GM23338 (cell line): ENCODE results near the gene CITED1. TPM values are rescaled to one million over a fixed set of nuclear protein-coding genes. Genes with fewer than 3 reads are reported as not detected.

ENCODE experiments used
- ATAC-seq: fragments of 200-7000 bp; cut with Tn5 transposase; 3 replicates; pipeline ENCODE4 v1.9.1; 2020
- DNase-seq: peaks from one replicate; pipeline ENCODE4 v3.0.0-alpha.2; 2015; ENCODE audit warnings: low spot score
- H2AFZ ChIP-seq: fragments of 200-600 bp; sonication (generic); 2 replicates; pipeline ENCODE4 v1.8.0; 2016; ENCODE audit warnings: antibody characterized with exemption, mild to moderate bottlenecking, moderate library complexity
- H3F3A ChIP-seq: fragments of 200-600 bp; sonication (generic); replicated peaks from 2 replicates; pipeline ENCODE4 v1.8.0; 2017; ENCODE audit warnings: antibody characterized with exemption, mixed run types, low read depth
- H3K27ac ChIP-seq: fragments of 200-600 bp; sonication (generic); 2 replicates; pipeline ENCODE4 v1.6.1; 2016; ENCODE audit warnings: low read depth
- H3K27me3 ChIP-seq: fragments of 200-600 bp; sonication (generic); 2 replicates; pipeline ENCODE4 v1.8.0; 2016; ENCODE audit warnings: mild to moderate bottlenecking, mixed run types, moderate library complexity; ENCODE audit not compliant: insufficient read depth
- H3K36me3 ChIP-seq: fragments of 200-600 bp; sonication (generic); 2 replicates; pipeline ENCODE4 v1.8.0; 2016; ENCODE audit warnings: mild to moderate bottlenecking; ENCODE audit not compliant: insufficient read depth
- H3K4me1 ChIP-seq: fragments of 200-600 bp; sonication (generic); 2 replicates; pipeline ENCODE4 v1.8.0; 2016; ENCODE audit warnings: mild to moderate bottlenecking, moderate library complexity; ENCODE audit not compliant: insufficient read depth
- H3K4me2 ChIP-seq: fragments of 200-600 bp; sonication (generic); 2 replicates; pipeline ENCODE4 v1.7.1; 2017; ENCODE audit warnings: mixed run types
- H3K4me3 ChIP-seq: fragments of 200-600 bp; sonication (generic); 2 replicates; pipeline ENCODE4 v1.6.1; 2016; ENCODE audit warnings: mixed run types
- H3K79me2 ChIP-seq: fragments of 200-600 bp; sonication (generic); replicated peaks from 2 replicates; pipeline ENCODE4 v1.8.0; 2017; ENCODE audit warnings: mild to moderate bottlenecking; ENCODE audit not compliant: insufficient read depth
- H3K9me2 ChIP-seq: fragments of 200-600 bp; sonication (generic); 2 replicates; pipeline ENCODE4 v1.8.0; 2017; ENCODE audit not compliant: insufficient read depth
- H4K20me1 ChIP-seq: fragments of 200-600 bp; sonication (generic); replicated peaks from 2 replicates; pipeline ENCODE4 v1.8.0; 2017; ENCODE audit warnings: mild to moderate bottlenecking; ENCODE audit not compliant: insufficient read depth
- H3K27ac Mint-ChIP-seq: 2 replicates; pipeline ENCODE4 v1.8.0; 2020; ENCODE audit warnings: inconsistent platforms, mild to moderate bottlenecking, moderate library complexity, mixed read lengths
- H3K27me3 Mint-ChIP-seq: 3 replicates; pipeline ENCODE4 v1.8.0; 2022; ENCODE audit warnings: low read depth, mild to moderate bottlenecking, moderate library complexity, mixed read lengths, inconsistent platforms; ENCODE audit not compliant: insufficient read depth, poor library complexity
- H3K36me3 Mint-ChIP-seq: 3 replicates; pipeline ENCODE4 v1.8.0; 2021; ENCODE audit warnings: low read depth, mild to moderate bottlenecking, inconsistent platforms, moderate library complexity, mixed read lengths
- H3K4me1 Mint-ChIP-seq: 3 replicates; pipeline ENCODE4 v1.8.0; 2020; ENCODE audit warnings: mild to moderate bottlenecking, inconsistent platforms, mixed read lengths
- H3K4me3 Mint-ChIP-seq: 3 replicates; pipeline ENCODE4 v1.8.0; 2021; ENCODE audit warnings: moderate library complexity, mild to moderate bottlenecking, inconsistent platforms, mixed read lengths
- H3K9me3 Mint-ChIP-seq: 3 replicates; pipeline ENCODE4 v1.8.0; 2020; ENCODE audit warnings: moderate library complexity, mild to moderate bottlenecking, inconsistent platforms, mixed read lengths
- CREB1 ChIP-seq: fragments of 250-450 bp; sonication (Bioruptor Pico); IDR thresholded peaks from 2 replicates; pipeline ENCODE4 v1.5.0; 2020; ENCODE audit warnings: low read depth, mild to moderate bottlenecking, moderate library complexity
- EZH2 ChIP-seq: fragments of 200-600 bp; sonication (generic); IDR thresholded peaks from one replicate; pipeline ENCODE4 v1.8.0; 2017; ENCODE audit warnings: antibody characterized with exemption, mild to moderate bottlenecking, low read depth; ENCODE audit not compliant: unreplicated experiment
- EZH2phosphoT487 ChIP-seq: fragments of 200-600 bp; sonication (generic); IDR thresholded peaks from one replicate; pipeline ENCODE4 v1.8.1; 2018; ENCODE audit warnings: antibody characterized with exemption; ENCODE audit not compliant: unreplicated experiment
- JUNB ChIP-seq: IDR thresholded peaks from one replicate; pipeline ENCODE4 v1.6.1; 2016; ENCODE audit warnings: antibody characterized with exemption; ENCODE audit not compliant: unreplicated experiment
- NANOG ChIP-seq: IDR thresholded peaks from 2 replicates; pipeline ENCODE4 v1.6.1; 2016; ENCODE audit warnings: antibody characterized with exemption, borderline replicate concordance
- POLR2AphosphoS5 ChIP-seq: IDR thresholded peaks from 2 replicates; pipeline ENCODE4 v1.6.1; 2016; ENCODE audit warnings: antibody characterized with exemption, low read depth
- STAT1 ChIP-seq: IDR thresholded peaks from one replicate; pipeline ENCODE4 v1.6.1; 2016; ENCODE audit warnings: antibody characterized with exemption; ENCODE audit not compliant: unreplicated experiment
- ZNF114 ChIP-seq: fragments of 250-450 bp; sonication (Bioruptor Pico); IDR thresholded peaks from 2 replicates; pipeline ENCODE4 v1.5.0; 2020; ENCODE audit warnings: mild to moderate bottlenecking, moderate library complexity
- ZNF331 ChIP-seq: fragments of 250-450 bp; sonication (Bioruptor Pico); IDR thresholded peaks from 2 replicates; pipeline ENCODE4 v1.5.0; 2020; ENCODE audit warnings: low read depth, mild to moderate bottlenecking, moderate library complexity
- polyA plus RNA-seq: library from polyadenylated mRNA; unstranded; fragments of >200 nt; fragmentation: Nextera tagmentation; extraction: Ambion mirVana; gene quantifications from 2 replicates; pipeline ENCODE4 v1.2.1, GENCODE V29; 2016
- total RNA-seq: library from RNA; depleted of rRNA; stranded (reverse); fragments of >200 nt; shearing (Covaris generic); gene quantifications from 2 replicates; pipeline ENCODE4 v1.2.3, GENCODE V29; 2014
- TF ChIP-seq, protein P1 (sequence below): IDR thresholded peaks from one replicate; pipeline ENCODE4 v1.6.1; 2018; ENCODE audit warnings: antibody characterized with exemption; ENCODE audit not compliant: unreplicated experiment
- TF ChIP-seq, protein P2 (sequence below), 2 experiments: fragments of 200-600 bp in 1 of 2; sonication (generic) in 1 of 2; conservative IDR thresholded peaks; 2 replicates each; pipeline versions ENCODE4 v1.5.1 to v1.6.1; 2016 to 2017; ENCODE audit warnings: antibody characterized with exemption in 2 of 2, low read depth in 2 of 2, mild to moderate bottlenecking in 2 of 2, moderate library complexity in 1 of 2
- TF ChIP-seq, protein P3 (sequence below): IDR thresholded peaks from 2 replicates; pipeline ENCODE4 v1.6.1; 2016; ENCODE audit warnings: antibody characterized with exemption

The CITED1 gene
- total and polyA plus RNA-seq, 2 experiments from 2014 or later, result 0.45 to 1.1 TPM

DNA sequence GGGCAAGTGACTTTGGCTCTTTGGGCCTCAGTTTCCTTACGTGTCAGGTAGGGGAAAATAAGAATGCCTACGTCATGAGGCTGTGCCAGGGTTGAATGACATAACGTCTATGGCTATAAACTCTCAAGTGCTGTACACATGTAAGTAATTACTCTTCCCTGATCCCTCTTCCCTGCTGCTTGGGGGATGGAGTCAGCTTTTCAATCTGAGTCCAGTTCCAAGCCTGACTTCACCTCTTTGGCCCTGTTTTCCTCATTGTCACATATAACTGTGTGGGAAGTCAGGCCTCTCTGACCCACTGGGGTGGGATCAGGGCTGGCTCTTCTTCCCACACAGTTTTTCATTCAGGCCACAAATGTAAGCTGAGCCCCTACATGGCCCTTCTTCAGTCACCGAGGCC is 11.4 kb upstream of the CITED1 start:
- no peaks in the 10 kb centered on the region for H3K9me2 ChIP-seq
- Mint-ChIP-seq H3K4me1 (peaks cover 18% of the 10 kb centered on the region), H3K4me3 (no peak overlapping the region), H3K27me3 (peaks cover 18% of the 10 kb centered on the region), H3K36me3 (no peaks in the 10 kb centered on the region), H3K27ac (no peak overlapping the region), H3K9me3 (no peaks in the 10 kb centered on the region)
- TF ChIP-seq EZH2 (no peak), STAT1 (no peak), ZNF331 (CRISPR knock-in tag) (no peak), CREB1 (CRISPR knock-in tag) (no peak), NANOG (no peak), POLR2AphosphoS5 (no peak), JUNB (no peak), EZH2phosphoT487 (no peak), ZNF114 (CRISPR knock-in tag) (no peak)
- TF ChIP-seq, protein P1, sequence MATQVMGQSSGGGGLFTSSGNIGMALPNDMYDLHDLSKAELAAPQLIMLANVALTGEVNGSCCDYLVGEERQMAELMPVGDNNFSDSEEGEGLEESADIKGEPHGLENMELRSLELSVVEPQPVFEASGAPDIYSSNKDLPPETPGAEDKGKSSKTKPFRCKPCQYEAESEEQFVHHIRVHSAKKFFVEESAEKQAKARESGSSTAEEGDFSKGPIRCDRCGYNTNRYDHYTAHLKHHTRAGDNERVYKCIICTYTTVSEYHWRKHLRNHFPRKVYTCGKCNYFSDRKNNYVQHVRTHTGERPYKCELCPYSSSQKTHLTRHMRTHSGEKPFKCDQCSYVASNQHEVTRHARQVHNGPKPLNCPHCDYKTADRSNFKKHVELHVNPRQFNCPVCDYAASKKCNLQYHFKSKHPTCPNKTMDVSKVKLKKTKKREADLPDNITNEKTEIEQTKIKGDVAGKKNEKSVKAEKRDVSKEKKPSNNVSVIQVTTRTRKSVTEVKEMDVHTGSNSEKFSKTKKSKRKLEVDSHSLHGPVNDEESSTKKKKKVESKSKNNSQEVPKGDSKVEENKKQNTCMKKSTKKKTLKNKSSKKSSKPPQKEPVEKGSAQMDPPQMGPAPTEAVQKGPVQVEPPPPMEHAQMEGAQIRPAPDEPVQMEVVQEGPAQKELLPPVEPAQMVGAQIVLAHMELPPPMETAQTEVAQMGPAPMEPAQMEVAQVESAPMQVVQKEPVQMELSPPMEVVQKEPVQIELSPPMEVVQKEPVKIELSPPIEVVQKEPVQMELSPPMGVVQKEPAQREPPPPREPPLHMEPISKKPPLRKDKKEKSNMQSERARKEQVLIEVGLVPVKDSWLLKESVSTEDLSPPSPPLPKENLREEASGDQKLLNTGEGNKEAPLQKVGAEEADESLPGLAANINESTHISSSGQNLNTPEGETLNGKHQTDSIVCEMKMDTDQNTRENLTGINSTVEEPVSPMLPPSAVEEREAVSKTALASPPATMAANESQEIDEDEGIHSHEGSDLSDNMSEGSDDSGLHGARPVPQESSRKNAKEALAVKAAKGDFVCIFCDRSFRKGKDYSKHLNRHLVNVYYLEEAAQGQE, result no peak
- TF ChIP-seq, protein P2, sequence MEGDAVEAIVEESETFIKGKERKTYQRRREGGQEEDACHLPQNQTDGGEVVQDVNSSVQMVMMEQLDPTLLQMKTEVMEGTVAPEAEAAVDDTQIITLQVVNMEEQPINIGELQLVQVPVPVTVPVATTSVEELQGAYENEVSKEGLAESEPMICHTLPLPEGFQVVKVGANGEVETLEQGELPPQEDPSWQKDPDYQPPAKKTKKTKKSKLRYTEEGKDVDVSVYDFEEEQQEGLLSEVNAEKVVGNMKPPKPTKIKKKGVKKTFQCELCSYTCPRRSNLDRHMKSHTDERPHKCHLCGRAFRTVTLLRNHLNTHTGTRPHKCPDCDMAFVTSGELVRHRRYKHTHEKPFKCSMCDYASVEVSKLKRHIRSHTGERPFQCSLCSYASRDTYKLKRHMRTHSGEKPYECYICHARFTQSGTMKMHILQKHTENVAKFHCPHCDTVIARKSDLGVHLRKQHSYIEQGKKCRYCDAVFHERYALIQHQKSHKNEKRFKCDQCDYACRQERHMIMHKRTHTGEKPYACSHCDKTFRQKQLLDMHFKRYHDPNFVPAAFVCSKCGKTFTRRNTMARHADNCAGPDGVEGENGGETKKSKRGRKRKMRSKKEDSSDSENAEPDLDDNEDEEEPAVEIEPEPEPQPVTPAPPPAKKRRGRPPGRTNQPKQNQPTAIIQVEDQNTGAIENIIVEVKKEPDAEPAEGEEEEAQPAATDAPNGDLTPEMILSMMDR (conservative IDR thresholded peaks at IDR 0.05; ENCODE audit: low read depth in 2 of 2), result no peak
- TF ChIP-seq, protein P3, sequence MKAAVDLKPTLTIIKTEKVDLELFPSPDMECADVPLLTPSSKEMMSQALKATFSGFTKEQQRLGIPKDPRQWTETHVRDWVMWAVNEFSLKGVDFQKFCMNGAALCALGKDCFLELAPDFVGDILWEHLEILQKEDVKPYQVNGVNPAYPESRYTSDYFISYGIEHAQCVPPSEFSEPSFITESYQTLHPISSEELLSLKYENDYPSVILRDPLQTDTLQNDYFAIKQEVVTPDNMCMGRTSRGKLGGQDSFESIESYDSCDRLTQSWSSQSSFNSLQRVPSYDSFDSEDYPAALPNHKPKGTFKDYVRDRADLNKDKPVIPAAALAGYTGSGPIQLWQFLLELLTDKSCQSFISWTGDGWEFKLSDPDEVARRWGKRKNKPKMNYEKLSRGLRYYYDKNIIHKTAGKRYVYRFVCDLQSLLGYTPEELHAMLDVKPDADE, result no peak
- no peaks in the 10 kb centered on the region for H3K79me2 ChIP-seq
- no peak overlapping the region for H3K4me3 ChIP-seq
- no peak for ATAC-seq
- no peaks in the 10 kb centered on the region for H3F3A ChIP-seq
- no peaks in the 10 kb centered on the region for H3K36me3 ChIP-seq
- DNase-seq, result no peak
- H2AFZ ChIP-seq, result no peak overlapping the region
- H3K4me1 ChIP-seq, result peaks cover 3% of the 10 kb centered on the region
- H3K27ac ChIP-seq, result no peak overlapping the region
- no peaks in the 10 kb centered on the region for H4K20me1 ChIP-seq
- no peaks in the 10 kb centered on the region for H3K27me3 ChIP-seq
- no peak overlapping the region for H3K4me2 ChIP-seq
